Hematopoietic multipotent progenitor cell (in vitro differentiated cells): ENCODE measurements around the gene FGD4. TPM values are rescaled to one million over a fixed set of nuclear protein-coding genes. Genes with fewer than 3 reads are reported as not detected.

ENCODE experiments used
- DNase-seq, 3 donors: peaks; one replicate each; pipeline ENCODE4 v3.0.0-alpha.2; 2011 to 2015; ENCODE audit warnings: low read depth in 2 of 3, low spot score in 2 of 3
- total RNA-seq: library from RNA; depleted of rRNA; stranded (reverse); fragments of >200 nt; gene quantifications from one replicate; pipeline ENCODE4 v1.2.3, GENCODE V29; 2012

The FGD4 gene
- total RNA-seq, 1 donor, result 3.2 TPM

DNA sequence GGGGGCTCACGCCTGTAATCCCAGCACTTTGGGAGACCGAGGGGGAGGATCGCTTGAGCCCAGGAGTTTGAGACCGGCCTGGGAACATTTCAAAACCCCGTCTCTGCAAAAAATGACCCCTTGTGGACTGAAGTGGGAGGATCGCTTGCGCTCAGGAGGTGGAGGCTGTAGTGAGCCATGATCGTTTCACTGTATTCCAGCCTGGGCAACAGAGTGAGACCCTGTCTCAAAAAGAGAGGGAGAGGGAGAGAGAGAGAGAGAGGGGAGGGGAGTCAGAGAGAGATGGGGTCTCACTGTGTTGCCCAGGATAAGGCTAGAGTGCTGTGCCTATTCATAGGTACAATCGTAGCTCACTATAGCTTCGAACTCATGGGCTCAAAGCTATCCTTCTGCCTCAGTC lies 2.8 kb downstream of the FGD4 start:
- no peak for DNase-seq

DNA sequence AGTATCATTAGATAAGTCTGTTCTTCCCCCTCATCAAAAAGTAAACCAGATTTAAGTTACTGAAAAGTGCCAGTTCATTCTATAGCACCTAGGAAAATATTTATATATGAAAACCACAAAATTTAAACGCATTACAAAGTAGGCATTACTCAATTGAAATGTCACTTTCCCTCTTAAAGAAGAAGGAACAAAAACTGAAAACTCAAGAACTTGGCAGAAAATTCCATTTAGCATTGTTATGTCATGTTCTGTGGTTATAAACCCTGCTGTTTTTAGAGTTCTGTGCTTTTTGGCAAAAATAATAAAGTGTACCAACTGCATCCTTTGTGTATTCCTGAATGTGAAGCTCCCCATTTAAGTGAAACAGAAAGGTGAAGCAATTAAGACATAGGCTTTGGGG lies 3.6 kb downstream of the FGD4 start:
- DNase-seq, result peak in 1 of 3 donors; percentile 16

DNA sequence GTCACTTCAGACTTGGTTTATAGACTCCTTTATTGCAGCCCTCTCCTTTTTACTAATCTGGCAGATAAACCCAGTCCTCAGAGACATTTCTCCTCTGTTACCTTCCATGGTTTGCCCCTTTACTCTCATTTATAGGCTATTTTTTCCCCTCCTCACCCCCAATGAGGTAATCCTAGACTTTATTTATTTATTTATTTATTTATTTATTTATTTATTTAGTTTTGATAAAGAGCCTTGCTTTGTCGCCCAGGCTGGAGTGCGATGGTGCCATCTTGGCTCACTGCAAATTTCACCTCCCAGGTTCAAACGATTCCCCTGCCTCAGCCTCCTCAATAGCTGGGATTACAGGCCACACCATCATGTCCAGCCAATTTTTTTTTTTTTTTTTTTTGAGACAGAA lies 8.4 kb downstream of the FGD4 start:
- DNase-seq, result no peak

DNA sequence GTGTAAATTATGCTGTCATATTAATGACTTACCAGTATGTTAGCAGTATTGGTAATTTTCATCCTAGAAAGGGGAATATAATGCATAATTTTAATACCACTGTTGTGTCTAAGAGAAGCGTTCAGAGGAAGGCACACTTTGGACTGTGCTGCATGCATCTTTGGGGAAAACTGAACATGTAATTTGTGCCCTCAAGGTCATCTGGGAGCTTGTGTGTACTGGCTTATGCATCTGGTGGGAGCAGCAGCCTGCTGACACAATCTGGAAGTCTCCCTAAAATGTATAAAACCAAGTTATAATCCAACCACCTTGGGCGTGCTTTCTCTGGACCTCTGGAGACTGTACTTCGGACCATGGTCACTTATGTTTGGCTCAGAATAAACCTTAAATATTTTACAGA lies 14.1 kb downstream of the FGD4 start:
- no peak for DNase-seq

DNA sequence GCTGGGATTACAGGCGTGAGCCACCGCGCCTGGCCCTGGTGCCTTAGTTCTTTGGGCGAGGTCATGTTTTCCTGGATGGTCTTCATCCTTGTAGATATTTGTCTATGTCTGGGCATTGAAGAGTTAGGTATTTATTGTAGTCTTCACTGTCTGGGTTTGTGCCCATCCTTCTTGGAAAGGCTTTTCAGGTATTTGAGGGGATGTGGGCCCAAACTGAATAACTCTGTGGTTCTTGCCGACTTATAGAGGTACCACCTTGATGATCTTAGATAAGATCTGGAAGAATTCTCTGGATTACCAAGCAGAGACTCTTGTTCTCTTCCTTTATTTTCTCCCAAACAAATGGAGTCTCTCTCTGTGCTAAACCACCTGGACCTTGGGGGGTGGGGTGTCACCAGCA lies 18.9 kb downstream of the FGD4 start:
- DNase-seq, result no peak

DNA sequence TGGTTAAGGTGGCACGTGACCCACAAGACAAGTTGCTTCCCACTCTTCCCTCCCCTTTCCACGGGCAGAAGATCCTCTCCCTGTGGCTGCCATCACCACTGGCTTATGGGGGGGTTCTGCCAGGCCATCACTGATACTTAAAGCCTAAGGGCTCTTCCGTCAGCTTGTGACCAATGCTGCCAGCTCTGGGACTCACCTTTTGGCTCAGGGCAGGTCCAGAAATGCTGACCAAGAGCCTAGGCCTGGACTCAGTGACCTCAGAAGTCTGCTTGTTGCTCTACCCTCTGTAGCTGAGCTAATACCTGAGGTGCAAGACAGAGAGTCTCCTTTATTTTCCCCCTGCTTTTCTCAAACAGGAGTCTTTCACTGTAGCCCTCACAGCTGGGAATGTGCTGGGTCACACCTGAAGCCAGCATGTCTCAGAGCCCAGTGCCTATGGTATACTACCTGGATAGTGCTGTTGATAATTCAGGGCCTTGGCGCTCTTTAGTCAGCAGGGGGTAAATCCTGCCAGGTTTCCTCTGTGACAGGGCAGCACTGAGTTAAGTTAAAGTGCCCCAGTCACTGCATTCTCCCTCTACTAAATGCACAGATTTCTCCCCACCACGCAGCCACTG lies 19.7 kb downstream of the FGD4 start:
- no peak for DNase-seq

DNA sequence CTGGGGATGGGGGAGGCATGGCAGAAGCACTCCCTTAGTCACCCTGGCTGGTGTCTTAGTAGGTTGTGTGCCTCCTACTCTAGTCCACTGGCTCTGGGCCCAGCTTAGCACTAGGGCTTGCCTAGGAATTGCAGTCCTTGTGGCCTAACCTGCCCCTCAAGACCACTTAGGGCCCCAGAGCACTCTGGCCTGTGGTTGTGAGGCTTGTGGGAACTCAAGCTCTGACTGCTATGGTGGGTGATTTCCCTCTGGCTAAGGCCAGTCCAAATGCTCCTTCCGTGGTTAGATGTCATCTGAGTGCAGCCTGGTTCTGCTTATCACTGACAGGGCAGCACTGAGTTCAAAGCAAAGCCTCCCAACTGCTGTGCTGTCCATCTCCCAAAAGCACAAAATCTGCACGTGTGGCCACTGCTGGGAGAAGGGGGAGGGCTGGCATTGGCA lies 20.2 kb downstream of the FGD4 start:
- DNase-seq, result peak in 2 of 3 donors; percentile 43 to 73

DNA sequence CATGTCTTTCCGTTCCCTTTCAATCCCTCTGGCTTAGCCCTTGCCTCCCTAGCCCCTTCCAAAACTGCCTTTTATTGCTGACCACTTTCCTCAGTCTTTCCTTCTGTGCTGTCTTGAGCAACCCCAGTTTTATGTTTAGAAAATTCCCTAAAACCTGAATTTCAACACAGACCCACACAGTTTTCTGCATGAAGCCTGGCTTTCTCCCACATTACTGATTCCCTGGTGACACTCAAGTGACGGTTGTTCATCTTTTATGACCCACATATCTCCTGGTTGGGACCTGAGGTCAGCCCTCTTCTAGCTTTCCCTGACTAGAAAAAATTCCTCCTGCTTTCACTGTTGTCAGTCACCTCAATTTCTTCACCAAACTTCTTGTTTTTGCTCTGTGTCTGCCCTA lies 21.0 kb downstream of the FGD4 start:
- no peak for DNase-seq

DNA sequence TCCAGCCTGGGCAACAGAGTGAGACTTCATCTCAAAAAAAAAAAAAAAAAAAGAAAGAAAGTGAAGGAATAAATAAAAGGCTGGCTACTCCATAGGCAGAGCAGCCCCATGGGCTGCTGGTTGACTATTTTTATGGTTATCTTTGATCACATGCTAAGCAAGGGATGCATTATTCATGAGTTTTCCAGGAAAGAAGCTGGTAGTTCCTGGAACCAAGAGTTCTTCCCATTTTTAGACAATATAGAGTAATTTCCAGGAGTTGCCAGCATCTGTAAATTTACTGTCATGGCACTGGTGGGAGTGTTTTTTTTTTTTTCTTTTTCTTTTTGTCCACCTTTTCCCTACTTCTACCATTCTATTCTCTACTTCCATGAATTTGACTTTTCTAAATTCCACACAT lies 24.2 kb downstream of the FGD4 start:
- no peak for DNase-seq

DNA sequence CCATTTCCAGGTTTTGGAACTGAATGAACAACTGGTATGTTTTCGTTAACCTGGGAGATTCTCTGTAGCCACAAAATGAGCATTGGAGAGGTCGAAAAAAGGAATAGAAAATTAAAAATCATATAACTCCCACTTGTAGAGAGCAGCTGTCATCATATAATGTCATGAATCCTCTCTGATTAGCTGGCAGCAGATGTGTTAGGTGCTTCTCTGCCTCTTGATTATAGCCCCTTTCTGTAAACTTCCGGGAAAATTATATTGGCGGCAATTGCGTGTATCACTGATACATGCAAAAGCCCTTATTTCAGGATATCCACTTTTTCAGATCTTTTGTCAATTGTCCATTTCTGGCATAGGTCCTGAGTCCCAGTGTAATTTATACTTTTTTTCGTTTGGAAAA lies 31.7 kb downstream of the FGD4 start:
- DNase-seq, result no peak

DNA sequence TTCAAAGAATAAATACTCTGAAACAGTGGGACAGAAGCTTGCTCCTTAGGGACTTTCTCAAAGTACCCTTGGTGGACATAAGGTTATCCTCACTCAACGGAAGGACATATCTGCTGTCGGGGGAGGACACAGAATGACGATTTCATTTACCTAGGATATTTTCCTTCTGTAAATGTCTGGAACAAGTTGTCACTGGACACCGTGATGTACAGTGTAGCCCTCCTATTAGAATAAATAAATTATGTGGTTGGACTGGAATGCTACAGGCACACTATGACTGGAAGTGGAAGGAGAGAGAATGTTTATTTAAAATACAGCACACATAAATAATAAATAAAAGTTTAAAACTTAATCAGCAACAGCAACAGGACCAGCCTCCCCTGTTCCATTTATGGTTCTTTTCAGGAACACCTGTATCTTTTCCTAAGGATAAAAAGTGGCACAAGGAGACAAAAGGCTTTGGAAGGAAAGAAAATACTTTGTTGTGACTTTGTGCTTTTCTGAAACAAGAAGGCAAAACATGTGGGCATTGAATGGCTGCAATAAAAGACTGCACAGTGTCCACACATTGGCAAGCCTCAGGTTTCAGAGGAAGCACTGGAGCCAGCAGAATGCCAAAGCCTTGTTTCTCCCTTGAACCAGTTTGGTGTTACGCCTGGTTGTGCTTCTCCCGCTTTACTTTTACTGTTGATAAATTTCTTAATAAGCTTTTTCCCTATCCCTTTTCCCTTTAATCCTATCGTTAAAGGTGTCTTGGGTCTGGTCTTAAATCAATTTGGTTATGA lies 36.8 kb downstream of the FGD4 start:
- DNase-seq, result no peak

DNA sequence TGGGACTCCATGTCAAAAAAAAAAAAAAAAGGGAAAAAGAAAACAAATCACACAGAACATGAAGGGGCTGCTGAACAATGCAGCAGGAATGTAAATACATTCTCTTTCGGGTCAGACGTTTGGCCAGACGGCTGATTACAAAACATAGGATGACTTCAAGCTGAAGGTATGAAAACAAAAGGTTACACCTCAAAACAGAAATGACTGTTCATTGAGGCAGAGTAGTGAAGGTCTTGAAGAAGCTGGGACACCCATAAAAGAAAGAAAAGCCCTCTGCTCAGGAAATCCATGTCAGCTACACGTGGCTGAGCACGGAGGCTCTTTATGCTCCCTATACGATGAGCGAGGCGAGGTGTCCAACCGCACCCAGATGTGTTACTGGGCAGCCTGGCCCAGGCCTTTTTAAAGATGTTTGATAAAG lies 37.7 kb downstream of the FGD4 start:
- DNase-seq, result no peak

DNA sequence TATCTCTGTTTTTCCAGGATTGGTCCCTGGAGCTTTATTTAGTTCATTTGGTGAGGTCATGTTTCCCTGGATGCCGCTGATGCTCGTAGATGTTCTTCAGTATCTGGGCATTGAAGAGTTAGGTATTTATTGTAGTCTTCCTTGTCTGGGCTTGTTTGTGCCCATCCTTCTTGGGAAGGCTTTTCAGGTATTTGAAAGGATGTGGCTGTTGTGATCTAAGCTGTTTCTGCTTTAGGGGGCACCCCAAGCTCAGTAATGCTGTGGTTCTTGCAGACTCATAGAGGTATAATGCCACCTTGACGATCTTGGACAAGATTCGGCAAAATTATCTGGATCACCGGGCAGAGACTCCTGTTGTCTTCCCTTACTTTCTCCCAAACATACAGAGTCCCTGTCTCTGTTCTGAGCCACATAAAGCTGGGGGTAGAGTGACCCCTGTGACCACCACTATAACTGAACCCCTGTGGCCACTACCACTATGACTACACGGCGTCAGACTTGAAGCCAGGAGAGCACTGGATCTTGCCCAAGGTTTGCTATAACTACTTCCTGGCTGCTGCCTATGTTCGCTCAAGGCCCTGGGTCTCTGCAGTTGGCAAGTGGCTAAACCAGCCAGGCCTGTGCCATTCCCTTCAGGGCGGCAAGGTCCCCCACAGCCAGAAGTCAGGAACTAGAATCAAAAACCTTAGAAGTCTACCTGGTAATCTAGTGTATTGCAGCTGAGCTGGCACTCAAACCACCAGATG lies 40.9 kb downstream of the FGD4 start:
- no peak for DNase-seq

DNA sequence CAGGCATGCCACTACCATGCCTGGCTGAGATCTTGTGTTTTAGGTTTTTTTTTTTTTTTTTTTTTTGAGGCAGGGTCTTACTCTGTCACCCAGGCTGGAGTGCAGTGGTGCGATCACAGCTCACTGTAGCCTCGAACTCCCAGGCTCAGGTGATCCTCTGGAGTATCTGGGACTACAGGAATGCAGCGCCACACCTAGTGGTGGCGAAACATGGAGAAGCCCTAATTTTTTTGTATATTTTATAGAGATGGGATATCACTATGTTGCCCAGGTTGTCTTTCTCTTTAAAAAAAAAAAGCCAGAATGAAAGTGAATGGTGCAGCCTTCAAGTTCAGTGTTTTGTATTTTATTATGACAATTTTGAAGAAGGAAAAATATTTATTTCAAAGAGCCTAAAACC lies 44.1 kb downstream of the FGD4 start:
- DNase-seq, result no peak

DNA sequence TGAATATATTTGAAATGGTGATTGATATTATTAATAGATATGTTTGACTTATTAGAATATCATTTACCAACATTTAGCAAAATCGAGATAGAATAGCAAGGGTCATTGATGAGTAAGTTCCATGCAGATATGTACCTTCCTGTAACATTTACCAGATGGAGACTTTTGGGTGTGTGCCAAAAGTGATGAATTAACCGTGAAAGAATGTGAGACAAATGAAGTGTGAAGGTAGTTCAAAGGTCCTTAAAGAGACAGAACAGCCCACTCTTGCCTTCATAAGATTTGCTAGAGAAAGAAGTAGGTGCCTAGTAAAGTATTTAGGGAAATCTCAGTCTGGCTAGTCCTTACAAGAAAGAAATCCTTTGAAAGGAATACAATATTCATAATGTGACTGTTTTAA lies 45.5 kb downstream of the FGD4 start:
- DNase-seq, result no peak

DNA sequence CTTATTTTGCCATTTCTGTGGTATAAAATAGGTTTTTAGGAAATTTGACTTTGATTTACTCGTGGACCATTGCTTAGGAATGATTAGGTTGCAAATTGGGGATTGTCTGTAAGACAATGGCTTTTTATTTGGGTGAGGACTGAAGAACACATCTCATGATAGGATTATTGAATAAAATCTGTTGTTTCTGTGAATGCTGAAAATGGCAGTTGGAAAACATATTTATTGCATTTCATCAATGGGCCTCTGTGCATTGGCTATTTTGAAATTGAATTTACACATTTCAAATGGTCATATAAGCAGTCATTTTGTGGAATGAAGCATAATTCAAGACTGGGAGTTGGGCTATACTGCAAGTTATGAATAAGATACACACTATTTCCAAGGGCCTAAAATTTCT lies 46.0 kb downstream of the FGD4 start:
- no peak for DNase-seq

DNA sequence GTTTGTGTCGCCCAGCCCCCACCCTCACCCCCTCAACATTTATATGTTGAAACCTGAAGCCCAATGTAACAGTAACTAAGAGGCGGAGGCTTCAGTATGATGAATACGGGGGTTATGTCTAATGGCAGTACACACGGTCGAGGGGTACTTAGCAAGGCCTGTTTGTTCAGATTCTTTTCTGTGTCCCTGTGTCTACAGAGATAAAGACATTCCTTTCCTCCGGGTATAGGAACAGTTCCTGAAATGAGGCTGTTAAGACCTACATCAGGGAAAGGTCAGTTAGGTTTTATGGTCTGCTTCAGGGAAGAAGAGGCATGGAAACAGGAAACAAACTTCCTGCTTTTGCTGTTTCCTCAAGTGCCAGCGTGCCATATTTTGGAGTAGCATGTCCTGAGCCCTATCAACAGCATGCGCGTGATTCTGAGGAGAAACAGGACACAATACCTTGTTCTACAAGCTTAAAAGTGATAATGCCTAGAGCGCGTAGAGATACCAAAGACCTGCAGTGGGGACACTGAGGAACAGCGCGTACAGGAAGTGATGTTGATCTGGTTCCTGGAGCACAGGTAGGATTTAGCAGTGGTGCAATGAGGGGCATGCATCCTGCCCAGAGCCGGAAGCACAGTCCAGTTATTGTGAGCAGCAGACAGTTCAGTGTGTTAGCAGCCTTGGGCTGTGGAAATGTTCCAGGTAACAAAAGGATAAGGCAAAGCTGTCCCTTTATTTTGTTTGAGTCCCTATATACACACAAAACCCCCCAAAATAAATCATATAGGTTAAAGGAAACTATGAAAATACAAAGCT lies 47.2 kb downstream of the FGD4 start:
- DNase-seq, result no peak

DNA sequence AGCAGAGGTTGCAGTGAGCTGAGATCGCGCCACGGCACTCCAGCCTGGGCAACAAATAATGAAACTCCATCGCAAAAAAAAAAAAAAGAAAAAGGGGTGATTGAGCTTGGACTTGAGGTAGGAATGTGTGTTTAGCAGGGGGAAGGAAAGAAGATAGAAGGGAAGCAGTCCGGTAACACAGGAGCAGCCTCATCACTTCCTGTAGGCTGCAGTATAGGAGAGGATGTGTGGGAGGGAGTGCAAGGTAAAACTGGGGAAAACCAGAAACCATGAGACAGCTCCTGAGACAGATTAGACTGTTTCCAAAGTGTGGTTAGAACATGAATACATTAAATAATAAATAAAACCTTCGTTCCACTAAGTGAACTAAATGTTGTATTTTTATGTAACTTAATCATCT lies 49.2 kb downstream of the FGD4 start:
- DNase-seq, result no peak

DNA sequence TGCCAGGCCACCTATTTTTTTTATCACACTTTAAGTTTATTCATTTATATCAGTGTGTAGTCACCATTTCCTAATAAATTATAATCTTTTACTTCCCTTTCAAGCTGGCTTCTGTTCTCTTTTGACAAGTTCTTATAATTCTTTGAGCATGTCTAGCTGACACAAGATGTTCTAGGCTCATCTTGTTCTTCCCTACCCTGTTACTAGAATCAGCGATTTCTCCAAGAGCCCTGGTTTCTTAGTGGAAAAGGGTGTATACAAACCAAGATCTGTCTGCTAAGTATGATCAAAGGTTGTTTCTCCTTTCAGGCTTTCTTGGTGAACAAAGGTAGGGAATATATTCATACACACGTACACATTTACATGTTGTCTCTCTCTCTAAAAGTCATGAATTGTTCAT lies 51.0 kb downstream of the FGD4 start:
- DNase-seq, result no peak

DNA sequence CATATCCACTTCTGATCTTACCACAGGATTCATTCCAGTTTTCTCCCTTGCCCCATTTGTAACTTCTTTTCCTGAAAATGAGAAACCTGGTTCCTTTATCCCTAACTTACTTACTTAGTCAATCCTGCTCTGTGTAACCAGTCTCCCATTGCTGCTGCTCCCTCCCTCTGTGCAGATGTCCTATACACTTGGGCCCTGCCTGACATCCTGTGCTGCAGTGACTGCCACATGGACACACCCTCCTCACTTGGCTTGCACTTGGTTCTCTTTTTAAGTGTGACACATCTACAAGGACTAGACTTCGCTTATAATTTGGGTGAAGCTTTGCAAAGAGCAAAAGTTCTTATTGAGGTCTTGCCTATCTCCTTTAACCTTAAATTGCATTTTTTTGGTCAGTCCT lies 51.4 kb downstream of the FGD4 start:
- no peak for DNase-seq

DNA sequence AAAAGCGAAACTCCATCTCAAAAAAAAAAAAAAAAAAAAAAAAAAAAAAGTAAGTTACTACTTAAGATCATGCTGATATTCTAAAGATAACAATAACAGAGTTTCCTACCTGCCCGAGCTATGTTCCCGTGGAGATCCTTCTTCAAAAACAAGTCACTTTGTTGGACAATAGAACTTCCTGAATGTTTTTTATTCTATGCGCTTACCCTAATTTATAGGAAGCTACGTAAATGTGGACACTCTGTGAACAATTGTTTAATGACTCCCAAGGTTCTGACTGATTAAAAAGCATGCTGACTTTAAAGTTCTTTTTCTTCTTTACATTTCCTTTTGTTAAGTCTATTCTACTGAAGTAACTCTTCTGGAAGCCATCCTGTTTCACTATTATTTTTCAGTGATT lies 52.5 kb downstream of the FGD4 start:
- no peak for DNase-seq
